CD1c-positive myeloid dendritic cell (primary cell): ENCODE results near the gene ASRGL1.
A peak's percentile ranks its signal among the peaks of the same experiment; 100 is the strongest.
"Not testable (repeated sequence)": the region's sequence is repeated elsewhere in the genome, so short reads cannot be mapped to it uniquely, and the experiment has no call there.

Experiments used
- DNase-seq: peaks from one replicate; pipeline ENCODE4 v3.0.0-alpha.2; 2016; ENCODE audit errors: extremely low spot score

The ASRGL1 gene

GRCh38 chr11:62352355-62353336, 15.4 kb downstream of the ASRGL1 start:
- DNase-seq: no peak

- no peak for DNase-seq
These were observed 16.6 kb downstream of the ASRGL1 start for GRCh38 chr11:62353841-62354240.

- no peak for DNase-seq
These were observed 21.0 kb downstream of the ASRGL1 start for GRCh38 chr11:62358273-62358672.

GRCh38 chr11:62359475-62359874, 22.2 kb downstream of the ASRGL1 start:
- no peak for DNase-seq

GRCh38 chr11:62360685-62361084, 23.4 kb downstream of the ASRGL1 start:
- no peak for DNase-seq

GRCh38 chr11:62368861-62369477, 31.7 kb downstream of the ASRGL1 start:
- not testable (repeated sequence) for DNase-seq

GRCh38 chr11:62370743-62371440, 33.6 kb downstream of the ASRGL1 start:
- DNase-seq: peak; percentile 64

- no peak for DNase-seq
These were observed 35.6 kb downstream of the ASRGL1 start for GRCh38 chr11:62372871-62373270.

- no peak for DNase-seq
These were observed 36.3 kb downstream of the ASRGL1 start for GRCh38 chr11:62373464-62374119.

GRCh38 chr11:62374801-62375200, 37.6 kb downstream of the ASRGL1 start:
- no peak for DNase-seq

- DNase-seq: peak; percentile 72
These were observed 41.3 kb downstream of the ASRGL1 start for GRCh38 chr11:62378459-62379063.

GRCh38 chr11:62379586-62379985, 42.3 kb downstream of the ASRGL1 start:
- DNase-seq: not testable (repeated sequence)

GRCh38 chr11:62380821-62381245, 43.6 kb downstream of the ASRGL1 start:
- peak; percentile 89 for DNase-seq

- DNase-seq: no peak
These were observed 46.6 kb downstream of the ASRGL1 start for GRCh38 chr11:62383822-62384221.

- not testable (repeated sequence) for DNase-seq
These were observed 48.8 kb downstream of the ASRGL1 start for GRCh38 chr11:62386083-62386482.

GRCh38 chr11:62387381-62387780, 50.1 kb downstream of the ASRGL1 start:
- no peak for DNase-seq

GRCh38 chr11:62388999-62389398, 51.8 kb downstream of the ASRGL1 start:
- DNase-seq: no peak

- no peak for DNase-seq
These were observed 53.0 kb downstream of the ASRGL1 start for GRCh38 chr11:62390237-62390636.

GRCh38 chr11:62390722-62391121, 53.5 kb downstream of the ASRGL1 start:
- DNase-seq: peak; percentile 12

GRCh38 chr11:62391642-62392425, 54.6 kb downstream of the ASRGL1 start:
- DNase-seq: no peak

- DNase-seq: no peak
These were observed 55.3 kb downstream of the ASRGL1 start for GRCh38 chr11:62392506-62392905.
